ENCODE results near the gene FAM163B.

The FAM163B gene

GRCh38 chr9:133581011-133581410 lies 28.2 kb downstream of the FAM163B start:
- no peak for DNase-seq (ENCODE audit: low spot score)

- no peak for DNase-seq (ENCODE audit: low spot score)
These were observed 28.8 kb downstream of the FAM163B start for GRCh38 chr9:133580419-133580738.

GRCh38 chr9:133579601-133580418 lies 29.4 kb downstream of the FAM163B start:
- DNase-seq (ENCODE audit: low spot score), result no peak

- no peak for DNase-seq (ENCODE audit: low spot score)
These were observed 30.4 kb downstream of the FAM163B start for GRCh38 chr9:133578524-133579441.

GRCh38 chr9:133577737-133578112 lies 31.5 kb downstream of the FAM163B start:
- DNase-seq (ENCODE audit: low spot score), result no peak

- no peak for DNase-seq (ENCODE audit: low spot score)
These were observed 32.1 kb downstream of the FAM163B start for GRCh38 chr9:133576875-133577736.

- DNase-seq (ENCODE audit: low spot score), result no peak
These were observed 32.9 kb downstream of the FAM163B start for GRCh38 chr9:133576031-133576874.

GRCh38 chr9:133575186-133576030 lies 33.8 kb downstream of the FAM163B start:
- DNase-seq (ENCODE audit: low spot score), result no peak

GRCh38 chr9:133574771-133575170 lies 34.4 kb downstream of the FAM163B start:
- DNase-seq (ENCODE audit: low spot score), result no peak

GRCh38 chr9:133573791-133574515 lies 35.2 kb downstream of the FAM163B start:
- DNase-seq (ENCODE audit: low spot score), result no peak

GRCh38 chr9:133572821-133573361 lies 36.3 kb downstream of the FAM163B start:
- DNase-seq (ENCODE audit: low spot score), result no peak

GRCh38 chr9:133571896-133572595 lies 37.1 kb downstream of the FAM163B start:
- no peak for DNase-seq (ENCODE audit: low spot score)

- no peak for DNase-seq (ENCODE audit: low spot score)
These were observed 37.7 kb downstream of the FAM163B start for GRCh38 chr9:133571391-133571890.

- no peak for DNase-seq (ENCODE audit: low spot score)
These were observed 38.5 kb downstream of the FAM163B start for GRCh38 chr9:133570691-133571080.

- DNase-seq (ENCODE audit: low spot score), result no peak
These were observed 39.1 kb downstream of the FAM163B start for GRCh38 chr9:133569891-133570690.

- no peak for DNase-seq (ENCODE audit: low spot score)
These were observed 39.9 kb downstream of the FAM163B start for GRCh38 chr9:133569121-133569785.

GRCh38 chr9:133568186-133568585 lies 41.0 kb downstream of the FAM163B start:
- DNase-seq (ENCODE audit: low spot score), result no peak
